ENCODE measurements around the gene SDK1.
"Not testable (repeated sequence)": the region's sequence is repeated elsewhere in the genome, so short reads cannot be mapped to it uniquely, and the experiment has no call there.

The SDK1 gene

DNA sequence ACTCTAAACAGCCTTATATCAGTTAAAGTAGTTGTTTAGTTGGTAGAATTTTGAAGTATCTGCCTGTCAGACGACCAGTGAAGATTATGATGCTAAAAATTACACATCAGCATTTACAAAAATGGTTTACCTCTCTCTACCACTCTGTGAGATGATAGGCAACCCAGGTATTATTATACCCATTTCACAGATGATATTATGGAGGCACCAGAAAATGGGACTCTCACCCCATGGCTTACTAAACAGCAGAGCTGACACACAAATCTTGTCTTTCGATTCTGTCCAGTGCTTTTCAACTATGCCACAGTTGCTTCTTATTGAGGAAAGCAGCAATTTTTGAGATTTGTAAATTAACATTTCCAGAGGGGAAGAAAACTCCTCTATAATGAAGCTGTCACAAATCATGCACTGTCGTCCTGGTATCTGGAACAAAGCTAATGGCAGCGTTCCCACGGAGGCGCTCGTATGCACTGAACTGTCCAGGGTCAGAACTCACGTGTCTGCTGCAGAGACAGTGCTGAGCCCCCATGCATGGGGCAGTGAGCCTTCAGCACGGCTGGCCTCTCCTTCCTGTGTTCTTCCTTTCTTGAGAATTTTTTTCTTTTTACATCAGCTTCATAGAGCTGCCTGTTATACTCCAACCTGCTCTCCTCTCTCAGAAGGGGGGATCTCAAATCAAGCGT lies 381.1 kb downstream of the SDK1 start:
- DNase-seq = peak; percentile 67

DNA sequence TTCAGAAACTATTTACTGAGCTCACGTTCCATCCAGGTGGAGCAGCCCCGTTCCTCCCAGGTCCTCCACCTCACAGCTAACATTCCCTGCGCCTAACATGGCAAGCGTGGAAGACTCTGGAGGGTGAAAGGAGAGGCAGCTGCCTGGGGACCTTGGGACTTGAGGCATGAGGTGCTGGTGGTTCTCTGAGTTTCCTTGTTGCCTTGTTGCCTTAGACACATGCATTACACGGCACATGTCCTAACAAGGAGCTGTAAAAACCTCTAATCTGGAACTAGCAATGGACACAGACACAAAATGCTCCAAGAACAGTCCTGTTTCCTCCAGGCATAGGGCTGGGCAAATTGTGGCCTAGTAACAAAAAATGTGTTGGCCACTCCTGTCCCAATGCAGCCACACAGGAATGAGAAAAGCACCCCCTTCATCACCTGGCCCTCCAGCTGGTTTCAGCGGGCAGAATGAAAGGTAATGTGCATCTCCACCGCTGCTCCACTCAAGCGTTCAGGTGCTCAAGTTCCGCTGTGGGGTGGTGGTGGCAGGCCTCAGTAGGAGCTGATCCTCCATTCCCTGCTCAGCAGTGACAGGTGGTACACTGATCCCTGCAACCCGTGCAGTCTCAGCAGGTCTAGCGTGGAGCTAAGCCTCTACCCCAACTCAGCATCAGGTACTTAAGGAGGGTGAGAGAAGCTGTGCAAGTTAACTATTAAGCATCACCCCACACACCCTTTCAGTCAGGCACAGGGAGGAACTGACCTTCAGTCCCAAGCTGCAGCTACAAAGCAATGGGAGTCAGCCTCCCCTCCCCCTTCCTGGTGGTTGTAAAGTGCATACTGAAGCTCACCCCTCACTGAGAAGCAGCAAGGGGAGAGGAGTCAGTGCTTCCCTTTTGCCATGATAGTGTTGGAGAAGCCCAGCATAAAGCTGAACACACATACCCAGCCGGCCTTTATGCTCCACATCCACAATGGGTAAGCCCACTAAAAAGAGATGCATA lies 382.8 kb downstream of the SDK1 start:
- DNase-seq = no peak

GRCh38 chr7:3688071-3688470 lies 387.0 kb downstream of the SDK1 start:
- no peak for DNase-seq

DNA sequence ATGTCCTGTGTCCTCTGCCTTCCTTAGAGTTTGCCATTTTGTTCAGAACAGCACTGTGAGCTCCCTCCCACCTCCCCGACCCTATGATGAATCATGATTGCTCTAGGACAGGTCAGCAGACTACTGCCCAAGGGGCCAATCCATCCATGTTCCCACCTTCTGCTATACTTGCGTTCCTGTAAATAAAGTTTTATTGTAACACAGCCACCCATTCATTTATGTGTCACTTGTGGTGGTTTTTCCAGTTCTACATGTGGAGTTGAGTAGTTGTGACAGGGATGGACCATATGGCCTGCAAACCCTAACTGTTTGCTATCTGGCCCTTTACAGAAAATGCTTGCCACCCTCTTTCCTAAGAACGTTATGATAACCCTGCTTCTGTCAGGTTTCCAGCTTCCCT lies 387.8 kb downstream of the SDK1 start:
- DNase-seq = no peak

- peak; percentile 73 for DNase-seq
Measured at GRCh38 chr7:3691478-3692158, 390.6 kb downstream of the SDK1 start.

GRCh38 chr7:3695602-3696001 lies 394.6 kb downstream of the SDK1 start:
- no peak for DNase-seq

- DNase-seq = no peak
Measured at GRCh38 chr7:3696113-3696512, 395.1 kb downstream of the SDK1 start.

DNA sequence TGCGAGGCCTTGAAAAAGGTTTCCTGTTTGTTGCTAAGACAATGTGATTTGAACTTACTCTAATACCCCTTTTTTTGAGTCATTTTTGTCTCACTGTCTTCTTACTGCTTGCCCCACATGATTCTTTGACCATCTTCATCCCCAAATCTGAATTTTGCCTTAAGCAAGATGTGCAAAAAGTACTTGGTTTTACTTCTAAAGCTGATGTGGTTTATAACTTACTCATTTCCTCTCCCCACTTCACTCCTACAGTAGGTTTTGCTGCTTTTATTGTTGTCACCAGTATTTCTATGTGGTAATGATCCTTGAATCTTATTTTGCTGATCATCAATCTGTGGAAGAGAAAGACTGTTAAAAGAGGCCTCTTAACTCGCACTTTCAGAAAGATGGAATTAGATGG lies 396.4 kb downstream of the SDK1 start:
- DNase-seq = no peak

- no peak for DNase-seq
Measured at GRCh38 chr7:3705258-3705657, 404.2 kb downstream of the SDK1 start.

- not testable (repeated sequence) for DNase-seq
Measured at GRCh38 chr7:3706091-3706490, 405.0 kb downstream of the SDK1 start.

DNA sequence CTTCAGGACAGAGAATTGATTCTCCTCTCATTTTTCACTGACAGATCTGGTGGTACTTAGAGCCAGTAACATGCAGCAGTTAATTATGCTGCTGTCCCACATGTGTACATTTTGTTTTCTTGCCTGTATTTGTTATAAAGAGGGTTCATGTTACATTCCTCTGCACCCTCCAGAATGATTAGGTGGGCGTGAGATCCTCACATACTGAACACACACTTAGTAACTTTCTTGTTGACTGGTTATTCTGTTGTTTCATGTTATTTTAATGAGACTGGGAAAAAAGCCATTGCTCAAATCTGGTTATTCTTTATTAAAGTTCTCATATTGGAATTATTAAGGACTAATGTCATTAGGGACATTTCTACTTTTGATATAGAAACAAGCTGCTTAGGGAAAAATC lies 409.1 kb downstream of the SDK1 start:
- DNase-seq = no peak

DNA sequence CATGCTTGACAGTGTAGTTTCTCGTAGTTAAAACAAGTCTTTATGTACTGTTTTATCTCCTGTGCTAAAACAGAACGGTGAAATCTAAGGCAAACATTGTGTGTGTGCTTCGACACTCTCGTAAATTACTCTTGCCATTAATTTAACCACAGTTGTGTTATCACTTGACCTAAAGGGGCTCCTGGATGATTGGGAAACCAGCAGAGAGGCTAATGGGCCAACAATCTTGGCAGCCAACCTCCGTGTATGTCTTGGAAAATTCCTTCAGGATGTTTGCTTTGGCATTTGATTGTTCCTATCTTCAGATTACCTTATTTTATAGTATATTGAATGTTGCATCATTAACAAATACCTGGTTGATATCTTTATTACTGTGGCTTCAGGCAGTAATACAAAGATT lies 409.5 kb downstream of the SDK1 start:
- no peak for DNase-seq

GRCh38 chr7:3712841-3713240 lies 411.8 kb downstream of the SDK1 start:
- no peak for DNase-seq

DNA sequence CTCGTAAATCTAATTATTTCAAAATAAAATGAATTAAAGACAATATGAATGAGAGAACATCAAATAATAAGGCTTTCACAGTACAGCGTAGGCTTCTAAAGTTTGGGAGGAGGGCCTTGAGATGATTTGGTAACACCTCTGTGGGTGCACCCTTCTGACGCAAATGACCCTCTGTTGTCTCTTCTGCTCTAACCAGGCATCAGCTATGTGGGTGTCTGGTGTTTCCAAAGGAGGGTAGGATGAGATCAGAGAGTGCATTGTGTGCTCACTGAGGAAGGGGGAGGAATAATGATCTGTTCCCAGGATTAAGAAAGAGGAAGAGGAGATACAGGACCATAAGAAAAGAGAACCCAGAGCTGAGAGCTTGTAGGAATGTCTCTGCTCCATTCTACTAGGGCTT lies 420.4 kb downstream of the SDK1 start:
- no peak for DNase-seq

GRCh38 chr7:3722396-3722922 lies 421.4 kb downstream of the SDK1 start:
- peak; percentile 86 for DNase-seq

GRCh38 chr7:3725155-3726059 lies 424.4 kb downstream of the SDK1 start:
- no peak for DNase-seq

- DNase-seq = no peak
Measured at GRCh38 chr7:3730276-3730675, 429.2 kb downstream of the SDK1 start.

- DNase-seq = peak; percentile 55
Measured at GRCh38 chr7:3732395-3733005, 431.4 kb downstream of the SDK1 start.

DNA sequence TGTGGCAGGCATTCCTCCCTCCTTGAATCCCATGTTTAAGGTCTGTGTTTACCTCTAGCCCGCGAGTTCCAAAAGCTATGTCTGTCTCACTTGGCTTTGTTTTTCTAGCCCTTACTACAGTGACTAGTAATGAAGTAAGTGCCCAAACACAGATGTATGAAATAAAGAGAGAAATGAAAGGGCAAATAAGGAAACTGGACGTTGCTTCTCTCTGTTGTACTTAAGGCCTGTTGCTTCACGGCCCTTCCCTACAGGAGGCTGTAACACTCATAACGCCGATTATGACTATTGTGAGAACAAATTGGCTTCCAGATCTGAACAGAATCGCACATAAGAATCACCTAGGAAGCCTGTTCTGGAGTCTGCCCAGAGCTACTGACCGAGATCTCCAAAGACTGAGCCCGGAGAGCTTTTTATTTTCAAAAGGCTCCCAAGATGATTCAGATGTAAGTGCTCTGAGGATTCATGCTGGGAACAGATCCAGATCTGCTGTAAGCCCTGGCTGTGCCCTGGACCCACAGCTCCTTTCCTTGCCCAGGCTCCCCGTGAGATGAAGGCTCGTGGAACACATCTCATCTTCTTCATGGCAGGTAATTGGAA lies 432.6 kb downstream of the SDK1 start:
- DNase-seq = no peak

DNA sequence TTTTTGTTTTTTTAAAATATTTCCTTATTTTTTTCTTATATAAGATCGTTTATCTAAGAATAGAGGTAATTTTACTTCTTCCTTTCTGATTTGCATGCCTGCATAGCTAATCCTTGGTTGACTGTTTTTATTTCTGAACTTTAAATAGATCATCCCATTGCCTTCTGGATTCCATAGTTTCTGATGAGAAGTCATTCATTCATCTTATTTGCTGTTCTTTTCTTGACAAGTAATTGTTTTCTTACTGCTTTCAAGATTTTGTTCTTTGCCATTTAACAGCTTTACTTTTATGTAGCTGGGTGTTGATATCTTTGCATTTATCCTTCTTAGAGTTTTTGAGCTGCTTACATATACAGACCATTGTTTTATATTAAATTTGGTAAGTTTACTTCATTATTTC lies 437.9 kb downstream of the SDK1 start:
- DNase-seq = no peak

- no peak for DNase-seq
Measured at GRCh38 chr7:3739983-3740382, 438.9 kb downstream of the SDK1 start.

Measured in eye (tissue), 1 donor.